ENCODE measurements around the gene PPP2R2B.

DNA sequence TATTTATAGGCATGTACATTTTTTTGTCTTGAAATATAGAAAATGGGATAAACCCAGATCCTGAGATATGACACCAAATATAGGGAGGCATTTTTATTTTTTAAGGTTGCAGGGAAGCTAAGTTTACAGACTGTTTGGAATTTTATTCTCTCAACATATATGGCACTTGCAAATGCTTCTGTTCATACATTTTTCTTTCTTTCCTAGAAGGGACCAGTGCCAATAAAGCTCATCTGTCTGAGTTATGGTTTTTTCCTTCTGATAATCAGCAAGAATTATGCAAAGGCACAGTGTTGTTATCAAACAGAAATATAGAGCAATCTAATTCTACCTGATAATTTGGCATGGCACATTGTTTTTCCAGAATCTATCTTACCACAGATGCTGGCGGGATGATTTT is 205.7 kb downstream of the PPP2R2B start:
- TF ChIP-seq, protein P1, sequence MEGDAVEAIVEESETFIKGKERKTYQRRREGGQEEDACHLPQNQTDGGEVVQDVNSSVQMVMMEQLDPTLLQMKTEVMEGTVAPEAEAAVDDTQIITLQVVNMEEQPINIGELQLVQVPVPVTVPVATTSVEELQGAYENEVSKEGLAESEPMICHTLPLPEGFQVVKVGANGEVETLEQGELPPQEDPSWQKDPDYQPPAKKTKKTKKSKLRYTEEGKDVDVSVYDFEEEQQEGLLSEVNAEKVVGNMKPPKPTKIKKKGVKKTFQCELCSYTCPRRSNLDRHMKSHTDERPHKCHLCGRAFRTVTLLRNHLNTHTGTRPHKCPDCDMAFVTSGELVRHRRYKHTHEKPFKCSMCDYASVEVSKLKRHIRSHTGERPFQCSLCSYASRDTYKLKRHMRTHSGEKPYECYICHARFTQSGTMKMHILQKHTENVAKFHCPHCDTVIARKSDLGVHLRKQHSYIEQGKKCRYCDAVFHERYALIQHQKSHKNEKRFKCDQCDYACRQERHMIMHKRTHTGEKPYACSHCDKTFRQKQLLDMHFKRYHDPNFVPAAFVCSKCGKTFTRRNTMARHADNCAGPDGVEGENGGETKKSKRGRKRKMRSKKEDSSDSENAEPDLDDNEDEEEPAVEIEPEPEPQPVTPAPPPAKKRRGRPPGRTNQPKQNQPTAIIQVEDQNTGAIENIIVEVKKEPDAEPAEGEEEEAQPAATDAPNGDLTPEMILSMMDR (IDR thresholded peaks at IDR 0.05): no peak
- TF ChIP-seq POLR2A (IDR thresholded peaks at IDR 0.05): no peak

All from heart left ventricle (tissue), 13 donors.